ENCODE results near the gene CPED1.
"Not testable (repeated sequence)": the region's sequence is repeated elsewhere in the genome, so short reads cannot be mapped to it uniquely, and the experiment has no call there.

DNA sequence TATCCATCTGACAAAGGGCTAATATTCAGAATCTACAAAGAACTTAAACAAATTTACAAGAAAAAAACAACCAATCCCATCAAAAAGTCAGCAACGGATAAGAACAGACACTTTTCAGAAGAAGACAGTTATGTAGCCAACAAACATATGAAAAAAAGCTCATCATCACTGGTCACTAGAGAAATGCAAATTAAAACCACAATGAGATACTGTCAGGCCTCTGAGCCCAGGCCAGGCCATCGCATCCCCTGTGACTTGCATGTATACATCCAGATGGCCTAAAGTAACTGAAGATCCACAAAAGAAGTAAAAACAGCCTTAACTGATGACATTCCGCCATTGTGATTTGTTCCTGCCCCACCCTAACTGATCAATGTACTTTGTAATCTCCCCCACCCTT lies 326.7 kb downstream of the CPED1 start:
- TF ChIP-seq, protein P1, sequence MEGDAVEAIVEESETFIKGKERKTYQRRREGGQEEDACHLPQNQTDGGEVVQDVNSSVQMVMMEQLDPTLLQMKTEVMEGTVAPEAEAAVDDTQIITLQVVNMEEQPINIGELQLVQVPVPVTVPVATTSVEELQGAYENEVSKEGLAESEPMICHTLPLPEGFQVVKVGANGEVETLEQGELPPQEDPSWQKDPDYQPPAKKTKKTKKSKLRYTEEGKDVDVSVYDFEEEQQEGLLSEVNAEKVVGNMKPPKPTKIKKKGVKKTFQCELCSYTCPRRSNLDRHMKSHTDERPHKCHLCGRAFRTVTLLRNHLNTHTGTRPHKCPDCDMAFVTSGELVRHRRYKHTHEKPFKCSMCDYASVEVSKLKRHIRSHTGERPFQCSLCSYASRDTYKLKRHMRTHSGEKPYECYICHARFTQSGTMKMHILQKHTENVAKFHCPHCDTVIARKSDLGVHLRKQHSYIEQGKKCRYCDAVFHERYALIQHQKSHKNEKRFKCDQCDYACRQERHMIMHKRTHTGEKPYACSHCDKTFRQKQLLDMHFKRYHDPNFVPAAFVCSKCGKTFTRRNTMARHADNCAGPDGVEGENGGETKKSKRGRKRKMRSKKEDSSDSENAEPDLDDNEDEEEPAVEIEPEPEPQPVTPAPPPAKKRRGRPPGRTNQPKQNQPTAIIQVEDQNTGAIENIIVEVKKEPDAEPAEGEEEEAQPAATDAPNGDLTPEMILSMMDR (IDR thresholded peaks at IDR 0.05), result not testable (repeated sequence)
- not testable (repeated sequence) for TF ChIP-seq KAT7 (CRISPR knock-in tag; IDR thresholded peaks at IDR 0.05; ENCODE audit: borderline replicate concordance); ZBTB21 (CRISPR knock-in tag; IDR thresholded peaks at IDR 0.05; ENCODE audit: borderline replicate concordance); USF1 (CRISPR knock-in tag; IDR thresholded peaks at IDR 0.05); TEAD1 (CRISPR knock-in tag; IDR thresholded peaks at IDR 0.05)
- TF ChIP-seq, protein P2, sequence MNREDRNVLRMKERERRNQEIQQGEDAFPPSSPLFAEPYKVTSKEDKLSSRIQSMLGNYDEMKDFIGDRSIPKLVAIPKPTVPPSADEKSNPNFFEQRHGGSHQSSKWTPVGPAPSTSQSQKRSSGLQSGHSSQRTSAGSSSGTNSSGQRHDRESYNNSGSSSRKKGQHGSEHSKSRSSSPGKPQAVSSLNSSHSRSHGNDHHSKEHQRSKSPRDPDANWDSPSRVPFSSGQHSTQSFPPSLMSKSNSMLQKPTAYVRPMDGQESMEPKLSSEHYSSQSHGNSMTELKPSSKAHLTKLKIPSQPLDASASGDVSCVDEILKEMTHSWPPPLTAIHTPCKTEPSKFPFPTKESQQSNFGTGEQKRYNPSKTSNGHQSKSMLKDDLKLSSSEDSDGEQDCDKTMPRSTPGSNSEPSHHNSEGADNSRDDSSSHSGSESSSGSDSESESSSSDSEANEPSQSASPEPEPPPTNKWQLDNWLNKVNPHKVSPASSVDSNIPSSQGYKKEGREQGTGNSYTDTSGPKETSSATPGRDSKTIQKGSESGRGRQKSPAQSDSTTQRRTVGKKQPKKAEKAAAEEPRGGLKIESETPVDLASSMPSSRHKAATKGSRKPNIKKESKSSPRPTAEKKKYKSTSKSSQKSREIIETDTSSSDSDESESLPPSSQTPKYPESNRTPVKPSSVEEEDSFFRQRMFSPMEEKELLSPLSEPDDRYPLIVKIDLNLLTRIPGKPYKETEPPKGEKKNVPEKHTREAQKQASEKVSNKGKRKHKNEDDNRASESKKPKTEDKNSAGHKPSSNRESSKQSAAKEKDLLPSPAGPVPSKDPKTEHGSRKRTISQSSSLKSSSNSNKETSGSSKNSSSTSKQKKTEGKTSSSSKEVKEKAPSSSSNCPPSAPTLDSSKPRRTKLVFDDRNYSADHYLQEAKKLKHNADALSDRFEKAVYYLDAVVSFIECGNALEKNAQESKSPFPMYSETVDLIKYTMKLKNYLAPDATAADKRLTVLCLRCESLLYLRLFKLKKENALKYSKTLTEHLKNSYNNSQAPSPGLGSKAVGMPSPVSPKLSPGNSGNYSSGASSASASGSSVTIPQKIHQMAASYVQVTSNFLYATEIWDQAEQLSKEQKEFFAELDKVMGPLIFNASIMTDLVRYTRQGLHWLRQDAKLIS (CRISPR knock-in tag; IDR thresholded peaks at IDR 0.05; ENCODE audit: borderline replicate concordance), result not testable (repeated sequence)

Measured in WTC11 (cell line).